HCT116 (cell line): ENCODE measurements around the gene EVA1A. TPM values are rescaled to one million over a fixed set of nuclear protein-coding genes. Genes with fewer than 3 reads are reported as not detected.
A peak's percentile ranks its signal among the peaks of the same experiment; 100 is the strongest.

Source experiments
- ATAC-seq: fragments of 200-7000 bp; cut with Tn5 transposase; 2 replicates; pipeline ENCODE4 v1.9.1; 2020; ENCODE audit warnings: mild to moderate bottlenecking, moderate library complexity
- BruUV-seq: library from RNA; stranded (reverse); fragments of 400-500 nt; replicated peaks from 2 replicates; lab custom pipeline; 2021; lab: Mats Ljungman, UMichigan
- CTCF ChIA-PET: fragments of 300-600 bp; sonication (Branson Sonifier 250); formaldehyde crosslinking; loops from one replicate; lab custom pipeline; 2021; ENCODE audit warnings: antibody characterized with exemption; lab: Charles Lee
- POLR2A ChIA-PET: fragments of 300-600, 350-600 bp; sonication (Branson Sonifier 250); formaldehyde crosslinking; loops from one replicate; lab custom pipeline; 2021; ENCODE audit warnings: antibody characterized with exemption; lab: Charles Lee
- RAD21 ChIA-PET, 2 experiments: fragments of 300-600 bp; sonication (Branson Sonifier 250); formaldehyde crosslinking; loops; one replicate each; lab custom pipeline; 2023; ENCODE audit warnings: low total read pairs in 2 of 2; ENCODE audit not compliant: uncharacterized antibody in 2 of 2, unreplicated experiment in 2 of 2, low non-redundant PET in 1 of 2; lab: Charles Lee
- DNase-seq: peaks from one replicate; pipeline ENCODE4 v3.0.0-alpha.2; 2010; ENCODE audit warnings: low read depth, low spot score
- H2AFZ ChIP-seq: fragments of 200-600 bp; shearing (Covaris generic), sonication (generic); 2 replicates; pipeline ENCODE4 v1.6.1; 2017; ENCODE audit warnings: low read depth, mixed run types, mixed read lengths, antibody characterized with exemption, low read length; ENCODE audit not compliant: poor library complexity, severe bottlenecking
- H3K27ac ChIP-seq: 2 replicates; pipeline ENCODE4 v1.5.1; 2012; ENCODE audit warnings: low read depth, low read length
- H3K27me3 ChIP-seq: fragments of 200-600 bp; sonication (generic); 2 replicates; pipeline ENCODE4 v1.6.1; 2016; ENCODE audit warnings: mixed run types, low read length, mixed read lengths; ENCODE audit not compliant: insufficient read depth
- H3K36me3 ChIP-seq, 2 experiments: fragments of 200-500 bp in 1 of 2; fragments of 200-600 bp in 1 of 2; sonication (Bioruptor generic) in 1 of 2; sonication (generic) in 1 of 2; 2 replicates each; pipeline versions ENCODE4 v1.5.1 to v1.6.1; 2014 to 2016; ENCODE audit warnings: low read length in 2 of 2, inconsistent platforms in 1 of 2, mixed read lengths in 1 of 2, mixed run types in 1 of 2; ENCODE audit not compliant: insufficient read depth in 2 of 2, control insufficient read depth in 1 of 2
- H3K4me1 ChIP-seq, 2 experiments: fragments of 200-600 bp in 1 of 2; sonication (generic) in 1 of 2; 2 replicates each; pipeline versions ENCODE4 v1.5.1 to v1.6.1; 2012 to 2017; ENCODE audit warnings: low read length in 2 of 2, inconsistent platforms in 1 of 2, mild to moderate bottlenecking in 1 of 2, mixed read lengths in 1 of 2, mixed run types in 1 of 2, moderate library complexity in 1 of 2; ENCODE audit not compliant: insufficient read depth in 2 of 2, control insufficient read depth in 1 of 2
- H3K4me2 ChIP-seq: fragments of 200-600 bp; sonication (generic); 2 replicates; pipeline ENCODE4 v1.6.1; 2017; ENCODE audit warnings: mixed run types, low read length, mixed read lengths
- H3K4me3 ChIP-seq, 2 experiments: fragments of 200-600 bp in 1 of 2; sonication (generic) in 1 of 2; replicated peaks in 1 of 2; 2 replicates each; pipeline ENCODE4 v1.5.1; 2011 to 2016; ENCODE audit warnings: low read length in 2 of 2, control low read depth in 1 of 2, low read depth in 1 of 2, mild to moderate bottlenecking in 1 of 2, mixed read lengths in 1 of 2, mixed run types in 1 of 2
- H3K79me2 ChIP-seq: fragments of 200-600 bp; sonication (generic); 2 replicates; pipeline ENCODE4 v1.6.1; 2017; ENCODE audit warnings: mild to moderate bottlenecking, mixed run types, low read length, moderate library complexity, mixed read lengths; ENCODE audit not compliant: insufficient read depth
- H3K9ac ChIP-seq: fragments of 200-600 bp; sonication (generic); 2 replicates; pipeline ENCODE4 v1.6.1; 2016; ENCODE audit warnings: low read length, mixed read lengths
- H3K9me2 ChIP-seq: fragments of 200-600 bp; sonication (generic), shearing (Covaris generic); 2 replicates; pipeline ENCODE4 v1.6.1; 2017; ENCODE audit warnings: mixed run types, mild to moderate bottlenecking, moderate library complexity; ENCODE audit not compliant: insufficient read depth
- H3K9me3 ChIP-seq, 2 experiments: fragments of 200-500 bp in 1 of 2; fragments of 200-600 bp in 1 of 2; sonication (Bioruptor generic) in 1 of 2; sonication (generic) in 1 of 2; 2 replicates each; pipeline ENCODE4 v1.6.1; 2014 to 2017; ENCODE audit warnings: low read length in 2 of 2, mixed read lengths in 2 of 2, inconsistent platforms in 1 of 2, low read depth in 1 of 2, mild to moderate bottlenecking in 1 of 2, mixed run types in 1 of 2, moderate library complexity in 1 of 2; ENCODE audit not compliant: control insufficient read depth in 1 of 2, insufficient read depth in 1 of 2
- H4K20me1 ChIP-seq: fragments of 200-600 bp; sonication (generic), shearing (Covaris generic); 2 replicates; pipeline ENCODE4 v1.6.1; 2017; ENCODE audit warnings: mixed run types, mild to moderate bottlenecking, moderate library complexity; ENCODE audit not compliant: insufficient read depth
- CEBPB ChIP-seq: IDR thresholded peaks from 2 replicates; pipeline ENCODE4 v1.6.1; 2012; ENCODE audit warnings: low read depth
- EZH2phosphoT487 ChIP-seq: fragments of 200-600 bp; IDR thresholded peaks from 2 replicates; pipeline ENCODE4 v1.6.1; 2018; ENCODE audit warnings: antibody characterized with exemption, borderline replicate concordance
- FOSL1 ChIP-seq: IDR thresholded peaks from 2 replicates; pipeline ENCODE4 v1.6.1; 2012; ENCODE audit warnings: low read depth
- JUND ChIP-seq: IDR thresholded peaks from 2 replicates; pipeline ENCODE4 v1.6.1; 2012
- REST ChIP-seq: IDR thresholded peaks from 2 replicates; pipeline ENCODE4 v1.6.1; 2012; ENCODE audit warnings: low read depth
- YY1 ChIP-seq: IDR thresholded peaks from 2 replicates; pipeline ENCODE4 v1.6.1; 2011; ENCODE audit warnings: low read length, low read depth, moderate library complexity, mild to moderate bottlenecking; ENCODE audit not compliant: insufficient replicate concordance; ENCODE audit errors: extremely low read depth
- ZFX ChIP-seq: fragments of 450-650 bp; IDR thresholded peaks from 2 replicates; pipeline ENCODE4 v1.6.1; 2017
- intact Hi-C: fragments of 100-400 bp; cut with micrococcal nuclease; formaldehyde crosslinking; loops from 2 replicates; pipeline ENCODE4 v1.10.0; 2022
- total RNA-seq: library from RNA; stranded (reverse); gene quantifications from one replicate; pipeline ENCODE4 v1.2.1, GENCODE V29; 2021; ENCODE audit not compliant: unreplicated experiment

Gene EVA1A
- total RNA-seq, 1 experiment from 2014 or later: 2.8 TPM

GRCh38 chr2:75523313-75524275 is 37.1 kb downstream of the EVA1A start (continued):
- TF ChIP-seq REST (no peak), JUND (peak; percentile 74), EZH2phosphoT487 (no peak), CEBPB (peak; percentile 47), ZFX (no peak)

GRCh38 chr2:75522543-75523312 is 38.0 kb downstream of the EVA1A start:
- POLR2A ChIA-PET: no interaction called here
- H4K20me1 ChIP-seq: no peaks in the 10 kb centered on the region
- H3K4me2 ChIP-seq: peak overlapping the region; percentile 44
- peaks cover 9% of the 10 kb centered on the region; the same call in 1 of the 2 replicates for H3K27me3 ChIP-seq
- TF ChIP-seq FOSL1 (peak; percentile 32; the same call in 1 of the 2 replicates), YY1 (no peak)
- no peaks in the 10 kb centered on the region for H3K79me2 ChIP-seq
- DNase-seq: no peak
- CTCF ChIA-PET: no interaction called here
- no peaks in the 10 kb centered on the region for H3K9me3 ChIP-seq
- H3K4me1 ChIP-seq: peaks cover 11 to 37% of the 10 kb centered on the region in 2 experiments
- H2AFZ ChIP-seq: no peak overlapping the region
- BruUV-seq: no TSS peak
- no peak overlapping the region for H3K4me3 ChIP-seq
- no peak for ATAC-seq
- intact Hi-C loops: no loop called here
- peak overlapping the region; percentile 8; the same call in 1 of the 2 replicates for H3K27ac ChIP-seq
- RAD21 ChIA-PET: no interaction called here
- no peaks in the 10 kb centered on the region for H3K9me2 ChIP-seq
- H3K9ac ChIP-seq: no peak overlapping the region
- H3K36me3 ChIP-seq: no peaks in the 10 kb centered on the region
